HEK293 (cell line): ENCODE data around the gene PID1.

ENCODE experiments used
- ATF2 ChIP-seq: fragments of 450-650 bp; formaldehyde crosslinking; IDR thresholded peaks from 2 replicates; pipeline ENCODE4 v1.5.1; 2016; ENCODE audit warnings: missing biosample characterization, missing genetic modification characterization, low read depth
- CTCF ChIP-seq: fragments of 450-650 bp; formaldehyde crosslinking; IDR thresholded peaks from 2 replicates; pipeline ENCODE4 v1.5.1; 2016; ENCODE audit warnings: missing biosample characterization, missing genetic modification characterization
- REPIN1 ChIP-seq: fragments of 450-650 bp; formaldehyde crosslinking; IDR thresholded peaks from 2 replicates; pipeline ENCODE4 v1.5.1; 2017; ENCODE audit warnings: missing biosample characterization, missing genetic modification characterization, low read depth
- TCF7L2 ChIP-seq: IDR thresholded peaks from 2 replicates; pipeline ENCODE4 v1.6.1; 2011; ENCODE audit warnings: low read depth, mild to moderate bottlenecking, inconsistent platforms, low read length, moderate library complexity, borderline replicate concordance
- YY1 ChIP-seq: fragments of 450-650 bp; formaldehyde crosslinking; IDR thresholded peaks from 2 replicates; pipeline ENCODE4 v1.5.1; 2018; ENCODE audit warnings: missing biosample characterization, missing genetic modification characterization
- ZBTB49 ChIP-seq: fragments of 450-650 bp; formaldehyde crosslinking; IDR thresholded peaks from 2 replicates; pipeline ENCODE4 v1.5.1; 2016; ENCODE audit warnings: missing biosample characterization, missing genetic modification characterization, low read depth
- ZNF112 ChIP-seq: fragments of 450-650 bp; formaldehyde crosslinking; IDR thresholded peaks from 2 replicates; pipeline ENCODE4 v1.5.0; 2017; ENCODE audit warnings: missing biosample characterization, missing genetic modification characterization
- ZNF19 ChIP-seq: fragments of 450-650 bp; formaldehyde crosslinking; IDR thresholded peaks from 2 replicates; pipeline ENCODE4; 2016; ENCODE audit warnings: missing biosample characterization, missing genetic modification characterization, low read depth
- ZNF23 ChIP-seq: fragments of 450-650 bp; formaldehyde crosslinking; IDR thresholded peaks from 2 replicates; pipeline ENCODE4 v1.5.1; 2016; ENCODE audit warnings: missing biosample characterization, missing genetic modification characterization, borderline replicate concordance
- ZNF416 ChIP-seq: fragments of 450-650 bp; formaldehyde crosslinking; IDR thresholded peaks from 2 replicates; pipeline ENCODE4 v1.5.1; 2016; ENCODE audit warnings: missing biosample characterization, missing genetic modification characterization
- ZNF473 ChIP-seq: fragments of 450-650 bp; formaldehyde crosslinking; IDR thresholded peaks from 2 replicates; pipeline ENCODE4 v1.5.1; 2017; ENCODE audit warnings: missing biosample characterization, missing genetic modification characterization
- ZNF707 ChIP-seq: fragments of 450-650 bp; formaldehyde crosslinking; IDR thresholded peaks from 2 replicates; pipeline ENCODE4 v1.5.1; 2016; ENCODE audit warnings: missing biosample characterization, missing genetic modification characterization
- TF ChIP-seq, protein P1 (sequence below): sonication (generic); formaldehyde crosslinking; IDR thresholded peaks from 2 replicates; pipeline ENCODE4 v1.8.1; 2022; ENCODE audit warnings: mild to moderate bottlenecking, moderate library complexity, missing genetic modification reagents
- TF ChIP-seq, protein P2 (sequence below): fragments of 450-650 bp; formaldehyde crosslinking; IDR thresholded peaks from 2 replicates; pipeline ENCODE4 v1.5.1; 2016; ENCODE audit warnings: missing biosample characterization, missing genetic modification characterization

- TF ChIP-seq, protein P1, sequence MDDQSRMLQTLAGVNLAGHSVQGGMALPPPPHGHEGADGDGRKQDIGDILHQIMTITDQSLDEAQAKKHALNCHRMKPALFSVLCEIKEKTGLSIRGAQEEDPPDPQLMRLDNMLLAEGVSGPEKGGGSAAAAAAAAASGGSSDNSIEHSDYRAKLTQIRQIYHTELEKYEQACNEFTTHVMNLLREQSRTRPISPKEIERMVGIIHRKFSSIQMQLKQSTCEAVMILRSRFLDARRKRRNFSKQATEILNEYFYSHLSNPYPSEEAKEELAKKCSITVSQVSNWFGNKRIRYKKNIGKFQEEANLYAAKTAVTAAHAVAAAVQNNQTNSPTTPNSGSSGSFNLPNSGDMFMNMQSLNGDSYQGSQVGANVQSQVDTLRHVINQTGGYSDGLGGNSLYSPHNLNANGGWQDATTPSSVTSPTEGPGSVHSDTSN, result no peak
- no peak for TF ChIP-seq ZNF112 (tag by site-specific recombination)
- TF ChIP-seq ZNF416 (tag by site-specific recombination), result no peak
- no peak for TF ChIP-seq REPIN1 (tag by site-specific recombination)
- no peak for TF ChIP-seq CTCF
- no peak for TF ChIP-seq ZNF23 (tag by site-specific recombination)
- no peak for TF ChIP-seq ZNF19 (tag by site-specific recombination)
- no peak for TF ChIP-seq ATF2 (tag by site-specific recombination)
- TF ChIP-seq ZBTB49, result no peak
- TF ChIP-seq, protein P2, sequence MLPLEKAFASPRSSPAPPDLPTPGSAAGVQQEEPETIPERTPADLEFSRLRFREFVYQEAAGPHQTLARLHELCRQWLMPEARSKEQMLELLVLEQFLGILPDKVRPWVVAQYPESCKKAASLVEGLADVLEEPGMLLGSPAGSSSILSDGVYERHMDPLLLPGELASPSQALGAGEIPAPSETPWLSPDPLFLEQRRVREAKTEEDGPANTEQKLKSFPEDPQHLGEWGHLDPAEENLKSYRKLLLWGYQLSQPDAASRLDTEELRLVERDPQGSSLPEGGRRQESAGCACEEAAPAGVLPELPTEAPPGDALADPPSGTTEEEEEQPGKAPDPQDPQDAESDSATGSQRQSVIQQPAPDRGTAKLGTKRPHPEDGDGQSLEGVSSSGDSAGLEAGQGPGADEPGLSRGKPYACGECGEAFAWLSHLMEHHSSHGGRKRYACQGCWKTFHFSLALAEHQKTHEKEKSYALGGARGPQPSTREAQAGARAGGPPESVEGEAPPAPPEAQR (tag by site-specific recombination), result no peak
- TF ChIP-seq YY1 (tag by site-specific recombination), result no peak
- TF ChIP-seq TCF7L2, result no peak
- no peak for TF ChIP-seq ZNF473 (tag by site-specific recombination)
- TF ChIP-seq ZNF707 (tag by site-specific recombination), result no peak
These were observed 27.1 kb downstream of the PID1 start for GRCh38 chr2:229243890-229244560.
